Mammary epithelial cell (primary cell): ENCODE data around the gene RAC2.

ENCODE experiments used
- EZH2 ChIP-seq: IDR thresholded peaks from 2 replicates; pipeline ENCODE4 v1.6.1; 2012; ENCODE audit warnings: low read length, inconsistent platforms, borderline replicate concordance
- TF ChIP-seq, protein P1 (sequence below), 2 donors: IDR thresholded peaks in 1 of 2; conservative IDR thresholded peaks in 1 of 2; 2 replicates each; pipeline ENCODE4 v1.5.1; 2011 to 2012; ENCODE audit warnings: inconsistent platforms in 2 of 2, low read length in 2 of 2, mild to moderate bottlenecking in 2 of 2, control low read depth in 1 of 2, low read depth in 1 of 2; ENCODE audit not compliant: insufficient read depth in 1 of 2; ENCODE audit errors: extremely low read depth in 1 of 2

DNA sequence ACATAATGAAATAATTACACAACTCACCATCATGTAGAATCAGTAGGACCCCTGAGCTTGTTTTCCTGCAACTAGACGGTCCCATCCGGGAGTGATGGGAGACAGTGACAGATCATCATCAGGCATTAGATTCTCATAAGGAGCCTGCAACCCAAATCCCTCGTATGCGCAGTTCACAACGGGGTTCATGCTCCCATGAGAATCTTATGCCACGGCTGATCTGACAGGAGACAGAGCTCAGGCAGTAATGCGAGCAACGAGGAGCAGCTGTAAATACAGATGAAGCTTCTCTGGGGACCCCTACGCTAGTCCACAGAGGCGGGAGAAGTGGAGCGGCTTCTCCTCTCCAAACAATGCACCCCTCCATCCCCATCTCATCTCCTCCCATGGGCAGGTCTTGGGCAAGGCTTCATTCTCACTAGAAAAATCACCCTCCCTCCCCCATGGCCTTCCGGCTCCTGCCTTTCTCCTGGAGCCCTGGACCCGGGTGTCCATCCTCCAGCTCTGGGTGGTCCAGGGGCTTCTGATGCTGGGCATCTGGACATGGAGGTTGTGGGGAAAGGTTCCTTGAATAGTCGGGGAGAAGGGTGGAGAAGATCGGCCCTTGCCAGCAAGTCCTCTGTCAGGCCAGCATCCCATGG lies 16.2 kb upstream of the RAC2 start:
- TF ChIP-seq, protein P1, sequence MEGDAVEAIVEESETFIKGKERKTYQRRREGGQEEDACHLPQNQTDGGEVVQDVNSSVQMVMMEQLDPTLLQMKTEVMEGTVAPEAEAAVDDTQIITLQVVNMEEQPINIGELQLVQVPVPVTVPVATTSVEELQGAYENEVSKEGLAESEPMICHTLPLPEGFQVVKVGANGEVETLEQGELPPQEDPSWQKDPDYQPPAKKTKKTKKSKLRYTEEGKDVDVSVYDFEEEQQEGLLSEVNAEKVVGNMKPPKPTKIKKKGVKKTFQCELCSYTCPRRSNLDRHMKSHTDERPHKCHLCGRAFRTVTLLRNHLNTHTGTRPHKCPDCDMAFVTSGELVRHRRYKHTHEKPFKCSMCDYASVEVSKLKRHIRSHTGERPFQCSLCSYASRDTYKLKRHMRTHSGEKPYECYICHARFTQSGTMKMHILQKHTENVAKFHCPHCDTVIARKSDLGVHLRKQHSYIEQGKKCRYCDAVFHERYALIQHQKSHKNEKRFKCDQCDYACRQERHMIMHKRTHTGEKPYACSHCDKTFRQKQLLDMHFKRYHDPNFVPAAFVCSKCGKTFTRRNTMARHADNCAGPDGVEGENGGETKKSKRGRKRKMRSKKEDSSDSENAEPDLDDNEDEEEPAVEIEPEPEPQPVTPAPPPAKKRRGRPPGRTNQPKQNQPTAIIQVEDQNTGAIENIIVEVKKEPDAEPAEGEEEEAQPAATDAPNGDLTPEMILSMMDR (conservative IDR thresholded peaks at IDR 0.05 in 1 of 2, IDR thresholded peaks at IDR 0.05 in 1 of 2; ENCODE audit: extremely low read depth in 1 of 2, insufficient read depth in 1 of 2, low read depth in 1 of 2, low read length in 2 of 2) = no peak
- no peak for TF ChIP-seq EZH2
